K562 (cell line): ENCODE measurements around the gene RMND5B. TPM values are rescaled to one million over a fixed set of nuclear protein-coding genes. Genes with fewer than 3 reads are reported as not detected.

ENCODE experiments used
- ATAC-seq: fragments of 200-7000 bp; cut with Tn5 transposase; 3 replicates; pipeline ENCODE4 v1.9.1; 2020; ENCODE audit warnings: moderate library complexity
- BruUV-seq: library from RNA; stranded (reverse); fragments of 400-500 nt; replicated peaks from 2 replicates; lab custom pipeline; 2021; lab: Mats Ljungman, UMichigan
- CTCF ChIA-PET: fragments of 300-600 bp; formaldehyde crosslinking; extraction: SDS; loops from one replicate; lab custom pipeline; 2021; ENCODE audit warnings: low intra/inter-chr PET ratio; lab: Yijun Ruan, JAX
- POLR2A ChIA-PET: fragments of 300-600, 350-650 bp; sonication (Branson Sonifier 250); formaldehyde crosslinking; extraction: SDS; loops from one replicate; lab custom pipeline; 2021; ENCODE audit warnings: antibody characterized with exemption, inconsistent platforms; lab: Yijun Ruan, JAX
- DNase-seq, 4 experiments: peaks; one replicate each; pipeline versions ENCODE4 v3.0.0 to v3.0.0-alpha.2; 2011 to 2018; ENCODE audit warnings: low spot score in 3 of 4, mixed read lengths in 3 of 4; ENCODE audit errors: extremely low read depth in 1 of 4
- FAIRE-seq: peaks from 2 replicates; lab custom pipeline; 2011; peaks lifted over from hg19 to GRCh38; lab: Jason Lieb, UNC
- H2AFZ ChIP-seq: 2 replicates; pipeline ENCODE4 v1.6.0; 2011; ENCODE audit warnings: low read depth, low read length, control low read depth, inconsistent platforms
- H3K27ac ChIP-seq: fragments of 200-600 bp; 3 replicates; pipeline ENCODE4 v1.8.0; 2011; ENCODE audit warnings: low read depth, mild to moderate bottlenecking, control low read depth, inconsistent platforms, low read length, moderate library complexity, mixed read lengths; ENCODE audit errors: extremely low read depth
- H3K27me3 ChIP-seq, 2 experiments: fragments of 300-600 bp in 1 of 2; 2 replicates in 1 of 2; 3 replicates in 1 of 2; pipeline versions ENCODE4 v1.6.0 to v1.8.0; 2011; ENCODE audit warnings: inconsistent platforms in 2 of 2, low read length in 2 of 2, mild to moderate bottlenecking in 1 of 2, mixed read lengths in 1 of 2, moderate library complexity in 1 of 2; ENCODE audit not compliant: control insufficient read depth in 2 of 2, insufficient read depth in 2 of 2
- H3K36me3 ChIP-seq: fragments of 300-600 bp; 3 replicates; pipeline ENCODE4 v1.8.0; 2011; ENCODE audit warnings: mild to moderate bottlenecking, low read length, inconsistent platforms; ENCODE audit not compliant: control insufficient read depth, insufficient read depth
- H3K4me1 ChIP-seq, 2 experiments: fragments of 200-600 bp in 1 of 2; replicated peaks in 1 of 2; 2 replicates in 1 of 2; 3 replicates in 1 of 2; pipeline versions ENCODE4 v1.5.1 to v1.8.0; 2011; ENCODE audit warnings: inconsistent platforms in 2 of 2, low read length in 2 of 2, mild to moderate bottlenecking in 1 of 2, mixed read lengths in 1 of 2, moderate library complexity in 1 of 2; ENCODE audit not compliant: control insufficient read depth in 2 of 2, insufficient read depth in 2 of 2
- H3K4me2 ChIP-seq: 2 replicates; pipeline ENCODE4 v1.6.1; 2011; ENCODE audit warnings: low read length, control low read depth, inconsistent platforms, mixed read lengths; ENCODE audit not compliant: insufficient read depth
- H3K4me3 ChIP-seq: fragments of 200-600 bp; sonication (generic), shearing (Covaris generic); 2 replicates; pipeline ENCODE4 v1.5.1; 2016; ENCODE audit warnings: control low read depth, inconsistent platforms
- H3K79me2 ChIP-seq: fragments of 200-600 bp; 3 replicates; pipeline ENCODE4 v1.8.0; 2011; ENCODE audit warnings: low read length, inconsistent platforms; ENCODE audit not compliant: control insufficient read depth, insufficient read depth
- H3K9ac ChIP-seq, 2 experiments: 2 replicates each; pipeline versions ENCODE4 v1.6.0 to v1.6.1; 2011; ENCODE audit warnings: low read depth in 2 of 2, low read length in 2 of 2, control low read depth in 1 of 2, inconsistent platforms in 1 of 2, mild to moderate bottlenecking in 1 of 2, mixed read lengths in 1 of 2; ENCODE audit not compliant: insufficient read depth in 1 of 2
- H3K9me1 ChIP-seq: one replicate; pipeline ENCODE4 v1.6.0; 2011; ENCODE audit warnings: inconsistent platforms, mild to moderate bottlenecking, low read length, moderate library complexity; ENCODE audit not compliant: control insufficient read depth, insufficient read depth
- H3K9me3 ChIP-seq: replicated peaks from 2 replicates; pipeline ENCODE4 v1.5.1; 2011; ENCODE audit warnings: low read depth, low read length, inconsistent platforms; ENCODE audit not compliant: control insufficient read depth, insufficient read depth
- H4K20me1 ChIP-seq: replicated peaks from 2 replicates; pipeline ENCODE4 v1.6.1; 2011; ENCODE audit warnings: low read length, inconsistent platforms, mixed read lengths; ENCODE audit not compliant: control insufficient read depth, insufficient read depth
- ARNT ChIP-seq, 2 experiments: fragments of 450-650 bp; IDR thresholded peaks; 2 replicates each; pipeline ENCODE4 v1.6.1; 2016; ENCODE audit warnings: mild to moderate bottlenecking in 1 of 2
- ATF6 ChIP-seq: sonication (generic); formaldehyde crosslinking; IDR thresholded peaks from 2 replicates; pipeline ENCODE4 v1.4.0; 2020; ENCODE audit warnings: mild to moderate bottlenecking, missing genetic modification reagents
- CBFA2T3 ChIP-seq: fragments of 450-650 bp; IDR thresholded peaks from 2 replicates; pipeline ENCODE4 v1.6.1; 2017
- DACH1 ChIP-seq: fragments of 450-650 bp; IDR thresholded peaks from 2 replicates; pipeline ENCODE4 v1.6.1; 2018; ENCODE audit not compliant: partially characterized antibody
- HMG20A ChIP-seq: fragments of 450-650 bp; formaldehyde crosslinking; conservative IDR thresholded peaks from 2 replicates; pipeline ENCODE4 v1.4.0; 2020; ENCODE audit warnings: mild to moderate bottlenecking, mixed read lengths
- HMGXB4 ChIP-seq: sonication (generic); formaldehyde crosslinking; IDR thresholded peaks from 2 replicates; pipeline ENCODE4 v1.8.1; 2023; ENCODE audit warnings: mild to moderate bottlenecking, missing genetic modification reagents
- KLF16 ChIP-seq: IDR thresholded peaks from 2 replicates; pipeline ENCODE4 v1.6.1; 2016; ENCODE audit warnings: antibody characterized with exemption
- MYBL2 ChIP-seq, 2 experiments: fragments of 450-650 bp in 1 of 2; sonication (generic) in 1 of 2; formaldehyde crosslinking in 1 of 2; IDR thresholded peaks; 2 replicates each; pipeline versions ENCODE4 v1.6.1 to v1.8.1; 2017 to 2022; ENCODE audit warnings: borderline replicate concordance in 1 of 2, inconsistent platforms in 1 of 2, low read depth in 1 of 2, mild to moderate bottlenecking in 1 of 2, missing genetic modification reagents in 1 of 2, moderate library complexity in 1 of 2
- PHB ChIP-seq: fragments of 250-450 bp; sonication (Bioruptor Pico); IDR thresholded peaks from 2 replicates; pipeline ENCODE4 v1.5.0; 2021
- PHB2 ChIP-seq: fragments of 450-650 bp; IDR thresholded peaks from 2 replicates; pipeline ENCODE4 v1.6.1; 2017; ENCODE audit warnings: low read depth
- PURB ChIP-seq: sonication (generic); formaldehyde crosslinking; IDR thresholded peaks from 2 replicates; pipeline ENCODE4 v1.9.0; 2021; ENCODE audit warnings: low read depth, mild to moderate bottlenecking, missing genetic modification reagents
- SIN3B ChIP-seq: fragments of 450-650 bp; IDR thresholded peaks from 2 replicates; pipeline ENCODE4 v1.6.1; 2017; ENCODE audit warnings: low read depth, mild to moderate bottlenecking, moderate library complexity
- SIRT6 ChIP-seq: IDR thresholded peaks from one replicate; pipeline ENCODE4 v1.6.1; 2012; ENCODE audit warnings: low read depth, mild to moderate bottlenecking, control low read depth, inconsistent platforms, low read length, moderate library complexity
- U2AF1 ChIP-seq: fragments of 200-400 bp; formaldehyde crosslinking; optimal IDR thresholded peaks from 2 replicates; pipeline ENCODE3; 2017; ENCODE audit warnings: mild to moderate bottlenecking, low read depth, low read length, moderate library complexity
- ZBTB12 ChIP-seq: fragments of 250-450 bp; sonication (Bioruptor Pico); IDR thresholded peaks from 2 replicates; pipeline ENCODE4 v1.4.0; 2020
- ZNF175 ChIP-seq: fragments of 200-800 bp; sonication (Bioruptor generic); IDR thresholded peaks from 2 replicates; pipeline ENCODE4 v1.6.1; 2016; ENCODE audit warnings: low read depth, mild to moderate bottlenecking, missing genetic modification characterization, missing compliant biosample characterization
- WGBS: fragments of 100-300 bp; shearing (Covaris generic); methylation state at CpG from one replicate; pipeline ENCODE4 v1.1.6; 2016; ENCODE audit warnings: low coverage, mixed read lengths; ENCODE audit not compliant: insufficient coverage; ENCODE audit errors: missing lambda C conversion rate; 5-methylcytosine and 5-hydroxymethylcytosine counted together
- in situ Hi-C: fragments of 300-500 bp; cut with MboI; formaldehyde crosslinking; loops from 4 replicates; pipeline ENCODE4 v1.15.0; 2018; ENCODE audit warnings: inconsistent platforms, mixed read lengths
- intact Hi-C: fragments of 100-400 bp; cut with micrococcal nuclease; formaldehyde crosslinking; loops from 2 replicates; pipeline ENCODE4 v1.14.2; 2022
- polyA plus RNA-seq, 8 experiments: library from polyadenylated mRNA; depleted of rRNA in 4 of 8; stranded (reverse) in 5 of 8; unstranded in 3 of 8; fragments of >200 nt; fragmentation: Nextera tagmentation in 2 of 8; fragmentation: Illumina TruSeq in 1 of 8; extraction: Ambion mirVana in 2 of 8; extraction: Trizol in 1 of 8; gene quantifications; 2 replicates each; pipeline versions ENCODE4 v1.2.1 to v1.2.3, GENCODE V29; 2011 to 2014; ENCODE audit warnings: inconsistent platforms in 1 of 8, missing spikeins in 1 of 8
- total RNA-seq, 7 experiments: library from RNA; depleted of rRNA in 6 of 7; stranded (reverse); fragments of >200 nt in 6 of 7; fragmentation: Illumina TruSeq in 2 of 7; extraction: Trizol in 2 of 7; gene quantifications; 2 replicates each; pipeline versions ENCODE4 v1.2.1 to v1.2.3, GENCODE V29; 2011 to 2021; ENCODE audit warnings: low replicate concordance in 1 of 7

RMND5B gene
- total and polyA plus RNA-seq, 9 of the 15 experiments (the other 6 are each of a cell fraction or from before 2014, with no cell fraction given): 2.6 to 57.0 (median 28.3) TPM

GRCh38 chr5:178094345-178094744, 36.5 kb upstream of the RMND5B start (continued):
- no peak for TF ChIP-seq HMGXB4 (CRISPR knock-in tag)

GRCh38 chr5:178098685-178099084, 32.1 kb upstream of the RMND5B start:
- in situ Hi-C loops (no loop called here), intact Hi-C loops (no loop called here)
- ChIA-PET POLR2A (interaction anchor here (1.0 to 1.1 kb wide), 2 partner anchors 25 to 115 kb away, joined by 4 read pairs; no protein-coding TSS in a partner anchor), CTCF (no interaction called here)
- DNase-seq (no peak), FAIRE-seq (no peak), ATAC-seq (no peak)
- Histone ChIP-seq H3K4me3 (no peak overlapping the region), H3K9ac (no peak overlapping the region), H4K20me1 (no peaks in the 10 kb centered on the region), H3K9me3 (no peaks in the 10 kb centered on the region; the same call in 1 of the 2 replicates), H3K4me2 (no peak overlapping the region), H3K79me2 (no peaks in the 10 kb centered on the region), H3K9me1 (no peaks in the 10 kb centered on the region), H3K27me3 (peaks cover 10 to 27% of the 10 kb centered on the region in 2 experiments; a peak in 4 of 5 replicates), H3K27ac (no peak overlapping the region), H2AFZ (no peak overlapping the region), H3K4me1 (no peaks in the 10 kb centered on the region; a peak in 1 of 5 replicates), H3K36me3 (no peaks in the 10 kb centered on the region)
- TF ChIP-seq ZNF175: no peak
- no peak for TF ChIP-seq PHB2
- TF ChIP-seq ARNT (IDR thresholded peaks at IDR 0.05): no peak
- no peak for TF ChIP-seq KLF16
- no peak for TF ChIP-seq MYBL2 (IDR thresholded peaks at IDR 0.05; ENCODE audit: low read depth)
- no peak for TF ChIP-seq MYBL2 (CRISPR knock-in tag; IDR thresholded peaks at IDR 0.05; ENCODE audit: borderline replicate concordance)
- TF ChIP-seq PHB (CRISPR knock-in tag): no peak
- no peak for TF ChIP-seq PURB (CRISPR knock-in tag)
- no peak for TF ChIP-seq SIN3B
- no peak for TF ChIP-seq CBFA2T3
- no peak for TF ChIP-seq ATF6 (CRISPR knock-in tag)
- TF ChIP-seq HMG20A (CRISPR knock-in tag): no peak
- TF ChIP-seq U2AF1: no peak
- TF ChIP-seq ZBTB12 (CRISPR knock-in tag): no peak
- TF ChIP-seq DACH1: no peak
- no peak for TF ChIP-seq SIRT6
- WGBS: 31% methylated on average over 7 of the region's 7 CpGs
- no TSS peak for BruUV-seq
